ENCODE results near the gene MYF5.

GRCh38 chr12:80698847-80699542 is 17.7 kb upstream of the MYF5 start:
- TF ChIP-seq POLR2A (IDR thresholded peaks at IDR 0.05; ENCODE audit: low read depth, low read length) (no peak), CTCF (IDR thresholded peaks at IDR 0.05; ENCODE audit: extremely low read depth in 1 of 2, insufficient read depth in 1 of 2, low read depth in 1 of 2, low read length in 2 of 2) (no peak), EZH2 (IDR thresholded peaks at IDR 0.05; ENCODE audit: borderline replicate concordance, low read depth, low read length, severe bottlenecking) (no peak), MAX (IDR thresholded peaks at IDR 0.05; ENCODE audit: insufficient read depth, insufficient read length) (no peak)
